Amygdala (tissue), 56 donors: ENCODE measurements around the gene SLC25A28.
"Not testable (repeated sequence)": the region's sequence is repeated elsewhere in the genome, so short reads cannot be mapped to it uniquely, and the experiment has no call there.

ENCODE experiments used
- DNase-seq, 56 donors: peaks; one replicate each; lab custom pipeline; 2025; lab: John Stamatoyannopoulos, UW

SLC25A28 gene

DNA sequence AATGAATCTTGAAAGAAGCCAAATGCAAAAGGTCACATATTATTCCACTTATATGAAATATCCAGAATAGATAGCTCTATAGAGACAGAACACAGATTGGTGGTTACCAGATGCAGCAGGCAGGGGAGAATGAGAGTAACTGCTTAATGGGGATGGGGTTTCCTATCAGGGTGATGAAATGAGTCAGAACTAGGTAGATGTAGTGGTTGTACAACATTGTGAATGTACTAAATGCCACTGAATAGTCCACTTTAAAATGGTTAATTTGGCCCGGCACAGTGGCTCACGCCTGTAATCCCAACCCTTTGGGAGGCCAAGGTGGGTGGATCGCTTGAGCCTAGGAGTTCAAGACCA is 9.4 kb upstream of the SLC25A28 start:
- no peak for DNase-seq

DNA sequence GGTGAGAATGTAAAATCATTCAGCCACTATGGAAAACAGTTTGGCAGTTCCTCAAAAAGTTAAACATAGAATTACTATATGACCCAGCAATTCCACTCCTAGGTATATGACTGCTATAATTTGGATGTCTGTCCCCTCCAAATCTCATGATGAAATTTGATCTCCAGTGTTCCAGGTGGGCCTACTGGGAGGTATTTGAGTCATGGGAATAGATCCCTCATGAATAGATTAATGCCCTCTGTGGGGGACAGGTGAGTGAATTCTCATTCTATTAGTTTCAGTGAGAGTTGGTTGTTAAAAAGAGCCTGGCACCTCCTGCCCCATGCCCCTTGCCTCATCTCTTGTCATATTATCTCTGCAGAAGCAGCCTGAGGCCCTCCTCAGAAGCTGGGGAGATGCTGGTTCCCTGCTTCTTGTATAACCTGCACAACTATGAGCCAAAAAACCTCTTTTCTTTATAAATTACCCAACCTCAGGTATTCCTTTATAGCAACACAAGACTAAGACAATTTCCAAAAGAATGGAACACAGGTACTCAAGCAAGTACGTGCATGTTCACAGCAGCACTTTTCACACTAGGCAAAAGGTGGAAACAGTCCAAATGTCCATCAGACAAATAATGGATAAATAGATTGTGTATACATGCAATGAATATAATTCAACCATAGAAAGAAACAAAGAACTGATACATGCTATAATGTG is 8.8 kb upstream of the SLC25A28 start:
- no peak for DNase-seq

DNA sequence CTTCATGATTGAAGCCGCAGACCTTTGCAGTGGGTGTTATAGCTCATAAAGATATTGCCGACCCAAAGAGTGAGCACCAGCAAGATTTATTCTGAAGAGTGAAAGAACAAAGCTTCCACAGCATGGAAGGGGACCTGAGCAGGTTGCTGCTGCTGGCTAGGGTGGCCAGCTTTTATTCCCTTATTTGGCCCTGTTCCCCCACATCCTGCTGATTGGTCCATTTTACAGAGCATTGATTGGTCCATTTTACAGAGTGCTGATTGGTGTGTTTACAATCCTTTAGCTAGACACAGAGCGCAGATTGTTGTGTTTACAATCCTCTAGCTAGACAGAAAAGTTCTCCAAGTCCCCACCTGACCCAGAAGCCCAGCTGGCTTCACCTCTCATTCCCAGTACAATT is 4.9 kb upstream of the SLC25A28 start:
- not testable (repeated sequence) for DNase-seq

DNA sequence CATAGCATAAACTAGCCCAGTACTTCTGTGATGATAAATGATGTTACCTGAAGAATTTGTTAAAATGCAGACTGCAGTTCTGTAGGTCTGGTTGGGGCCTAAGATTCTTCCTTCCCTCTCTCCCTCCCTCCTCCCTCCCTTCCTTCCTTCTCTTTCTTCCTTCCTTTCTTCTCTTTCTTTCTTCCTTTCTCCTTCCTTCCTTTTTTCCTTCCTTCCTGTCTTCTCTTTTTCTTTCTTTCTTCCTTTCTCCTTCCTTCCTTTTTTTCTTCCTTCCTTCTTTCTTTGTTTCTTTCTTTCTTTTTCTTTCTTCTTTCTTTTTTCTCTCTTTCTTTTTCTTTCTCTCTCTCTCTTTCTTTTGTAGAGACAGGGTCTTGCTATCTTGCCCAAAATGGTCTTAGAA is 3.7 kb upstream of the SLC25A28 start:
- no peak for DNase-seq

DNA sequence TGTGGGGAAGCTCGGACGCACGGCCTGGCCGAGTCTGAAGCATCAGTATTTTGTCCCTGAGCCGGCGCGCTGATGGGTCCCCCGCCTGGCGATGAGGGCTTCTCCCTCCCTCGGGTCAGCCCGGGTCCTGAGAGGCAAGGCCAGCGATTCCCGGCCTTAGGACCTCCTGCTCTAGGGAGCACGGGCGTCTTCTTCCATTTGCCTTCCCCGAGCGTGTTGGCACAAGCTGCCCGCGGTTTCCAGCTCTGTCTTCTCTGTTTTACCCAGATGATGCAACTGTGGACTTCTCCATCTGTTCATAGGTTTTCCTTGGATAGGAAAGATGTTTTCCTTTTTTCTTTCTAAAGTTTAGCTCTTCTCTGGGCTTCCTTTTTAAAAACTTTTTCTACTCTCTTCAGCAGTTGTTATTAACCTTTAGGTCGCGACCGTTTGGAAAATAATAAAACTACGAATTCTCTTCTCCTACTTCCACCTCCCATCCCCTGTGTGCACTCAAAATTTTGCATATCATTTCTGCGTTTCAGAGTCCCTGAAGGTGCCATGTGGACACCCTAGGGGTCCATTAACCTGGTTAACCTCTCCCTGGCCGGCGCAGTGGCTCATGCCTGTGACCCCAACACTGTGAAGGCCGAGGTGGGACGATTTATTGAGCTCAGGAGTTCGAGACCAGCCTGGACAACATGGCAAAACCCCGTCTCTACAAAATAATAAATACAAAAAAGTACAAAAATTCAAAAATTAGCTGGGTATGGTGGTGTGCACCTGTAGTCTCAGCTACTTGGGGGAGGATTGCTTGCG is 1.4 kb upstream of the SLC25A28 start:
- DNase-seq, result peak in 1 of 56 donors; percentile 10

DNA sequence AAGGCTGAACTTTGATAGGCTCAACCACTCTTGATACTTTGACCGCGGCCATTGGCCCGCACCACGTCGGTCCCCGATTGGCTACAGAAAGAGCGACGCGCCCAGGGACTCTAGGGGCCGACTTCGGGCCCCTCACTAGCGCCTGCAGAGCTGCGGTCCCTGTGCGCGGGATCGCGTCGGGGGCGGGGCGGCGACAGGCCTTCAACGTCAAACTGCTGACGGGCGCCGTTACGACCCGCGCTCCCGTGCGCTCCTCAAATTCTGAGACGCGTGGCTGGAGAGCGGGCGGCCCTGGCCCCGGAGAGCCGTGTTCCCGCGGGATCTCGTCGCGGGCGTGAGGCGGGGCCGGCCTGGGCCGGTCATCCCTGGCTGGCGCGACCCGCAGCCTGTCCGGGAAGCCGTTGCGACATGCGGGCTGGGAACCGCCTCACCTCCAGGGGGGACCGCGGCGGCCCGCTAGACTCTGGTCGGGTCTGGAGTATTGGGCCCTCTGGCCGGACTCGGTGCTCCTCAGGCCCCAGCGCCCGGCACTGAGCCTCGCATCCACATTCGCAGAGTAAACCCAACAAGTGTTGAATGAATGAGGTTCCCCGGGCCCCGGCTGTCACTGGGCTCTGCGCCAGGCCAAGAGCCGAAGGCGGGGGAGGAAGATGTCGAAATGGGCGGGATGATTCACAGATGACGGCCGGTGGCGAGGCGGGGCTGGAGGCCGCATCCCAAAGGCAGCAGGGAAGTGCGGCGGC is 643 bp upstream of the SLC25A28 start:
- peak; percentile 64 to 100 (median 89) for DNase-seq

DNA sequence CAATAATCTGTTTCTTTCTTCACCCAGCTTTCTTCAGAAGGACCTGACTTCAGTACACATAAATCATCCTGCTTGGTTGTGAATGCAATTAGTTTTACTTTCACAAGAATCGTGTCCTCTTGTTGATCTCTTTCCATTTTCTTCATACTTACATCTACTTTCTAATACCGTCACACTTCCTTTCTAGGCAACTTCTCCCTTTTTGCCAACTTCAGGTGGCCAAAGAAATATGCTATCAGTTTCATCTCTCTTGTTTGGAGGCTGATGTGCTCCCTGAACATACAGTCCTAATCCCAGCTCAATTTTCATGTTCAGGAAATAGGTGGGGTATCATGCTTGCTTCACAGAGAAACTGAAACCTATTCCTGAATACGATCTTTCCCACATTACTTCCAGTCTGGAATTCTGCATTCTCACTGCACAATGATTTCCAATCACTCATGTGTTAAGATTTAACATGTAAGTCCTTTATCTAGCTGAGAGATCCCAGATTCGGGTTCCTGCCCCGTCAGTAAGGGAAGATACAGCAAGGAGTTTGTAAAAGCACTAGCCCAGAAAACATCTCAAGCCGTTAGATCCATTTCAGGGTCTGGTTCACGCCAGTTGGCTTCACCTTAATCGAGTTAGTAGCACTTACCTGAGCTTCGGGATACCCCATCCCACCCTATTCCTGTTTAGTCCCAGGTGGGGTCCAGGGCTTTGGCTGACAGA is 994 bp downstream of the SLC25A28 start:
- DNase-seq, result no peak

DNA sequence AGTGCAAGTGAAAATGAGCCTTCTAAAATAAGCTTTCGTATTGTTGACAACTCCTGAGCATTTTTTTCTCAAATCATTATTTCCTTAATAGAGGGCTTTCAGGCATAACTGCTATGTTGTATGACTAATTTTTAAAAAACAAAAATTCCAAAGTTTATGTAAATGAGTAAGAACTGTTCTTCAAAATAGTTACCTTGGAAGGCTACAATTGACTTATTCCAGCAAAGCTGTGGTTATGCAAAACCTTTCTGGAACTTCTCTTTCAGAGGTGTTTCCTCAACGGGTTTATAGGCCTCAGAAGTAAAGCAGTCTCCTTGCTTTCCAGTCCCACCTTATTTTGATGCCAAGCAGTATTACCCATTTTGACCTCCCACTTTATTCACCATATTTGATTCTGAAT is 2.5 kb downstream of the SLC25A28 start:
- no peak for DNase-seq

DNA sequence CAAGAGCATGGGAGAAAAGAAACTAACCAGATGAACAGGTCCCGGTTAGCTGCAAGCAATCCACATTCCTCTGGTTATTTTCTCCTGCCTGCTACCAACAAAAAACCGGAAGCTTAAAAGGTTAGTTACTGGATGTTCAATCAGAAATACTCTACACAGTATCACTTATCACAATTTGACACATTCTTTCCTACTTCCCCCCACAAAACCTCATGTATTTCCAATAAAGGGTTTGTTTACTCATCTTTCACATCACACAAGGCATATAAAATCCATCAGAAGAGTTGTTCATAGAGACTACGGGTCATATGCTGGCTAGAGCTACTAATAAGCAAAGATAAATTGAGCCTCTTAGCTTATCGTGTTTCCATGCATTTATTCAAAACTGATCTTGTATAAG is 4.8 kb downstream of the SLC25A28 start:
- DNase-seq, result no peak

DNA sequence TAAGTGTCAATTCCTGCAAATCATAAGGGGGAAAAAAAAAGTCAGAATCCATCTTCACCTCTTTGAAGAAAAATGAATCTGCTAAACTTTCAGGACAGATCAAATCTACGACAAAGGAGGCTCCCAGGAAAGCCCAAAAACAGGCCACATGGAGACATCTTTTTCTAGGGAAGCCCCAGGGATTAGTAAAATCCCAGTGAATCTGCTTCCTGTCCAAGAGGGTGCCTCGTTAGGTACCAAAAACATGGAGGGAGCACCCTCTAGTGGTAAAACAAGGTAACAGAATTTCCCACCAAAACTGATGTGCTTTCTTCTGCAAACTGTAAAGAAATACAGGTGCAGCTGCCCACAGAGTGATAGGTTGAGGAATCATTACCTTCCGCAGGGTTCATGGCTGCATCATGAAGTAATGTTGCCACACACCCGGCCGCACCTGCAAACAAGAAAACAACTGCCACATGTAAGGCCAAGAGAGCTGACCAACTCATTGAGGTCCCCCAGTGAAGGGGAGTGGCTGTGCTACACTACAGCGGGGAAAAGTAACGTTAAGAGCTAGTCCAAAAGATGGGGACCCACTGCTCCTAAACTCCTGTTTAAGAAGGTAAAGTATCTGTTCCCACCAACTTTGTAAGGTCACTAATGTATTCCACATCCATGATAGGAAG is 7.9 kb downstream of the SLC25A28 start:
- peak in 16 of 56 donors; percentile 1 to 57 (median 10) for DNase-seq

DNA sequence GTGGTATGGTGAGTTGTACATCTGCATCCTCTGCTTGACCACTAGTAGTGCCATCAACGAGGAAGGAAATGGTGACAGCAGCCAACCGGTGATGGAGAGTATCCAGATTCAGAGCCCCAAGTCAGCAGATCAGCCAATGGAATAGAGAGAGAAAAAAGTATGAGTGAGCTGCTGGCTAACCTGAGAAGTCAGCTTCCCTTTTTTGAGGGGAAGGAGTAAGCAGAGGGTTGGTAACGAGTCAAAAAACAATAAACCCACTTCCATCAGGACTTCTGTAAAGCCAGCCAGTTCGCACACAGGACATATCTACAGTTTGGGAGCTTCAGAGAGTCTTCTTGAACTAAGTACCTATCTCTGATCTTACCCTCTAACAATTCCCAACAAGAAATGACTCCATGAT is 8.9 kb downstream of the SLC25A28 start:
- no peak for DNase-seq

DNA sequence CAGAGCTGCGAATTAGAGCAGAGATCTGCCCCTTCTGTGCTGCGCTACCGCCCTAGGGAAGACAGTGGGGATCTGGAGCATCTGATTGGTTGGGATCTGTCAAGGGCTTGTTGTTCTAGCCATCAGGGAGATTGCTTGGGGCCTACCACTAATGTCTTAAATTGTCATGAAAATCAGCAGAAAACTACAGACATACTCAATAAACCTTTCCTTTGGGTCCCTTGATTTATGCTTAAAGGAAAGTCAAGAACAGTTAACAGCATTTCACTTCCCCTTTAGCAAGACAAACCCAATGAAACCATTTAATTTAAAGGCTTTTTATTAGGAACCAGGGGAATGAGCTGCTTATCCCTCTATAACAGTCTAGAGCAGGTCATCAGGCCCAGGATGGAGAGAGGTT is 10.0 kb downstream of the SLC25A28 start:
- no peak for DNase-seq

DNA sequence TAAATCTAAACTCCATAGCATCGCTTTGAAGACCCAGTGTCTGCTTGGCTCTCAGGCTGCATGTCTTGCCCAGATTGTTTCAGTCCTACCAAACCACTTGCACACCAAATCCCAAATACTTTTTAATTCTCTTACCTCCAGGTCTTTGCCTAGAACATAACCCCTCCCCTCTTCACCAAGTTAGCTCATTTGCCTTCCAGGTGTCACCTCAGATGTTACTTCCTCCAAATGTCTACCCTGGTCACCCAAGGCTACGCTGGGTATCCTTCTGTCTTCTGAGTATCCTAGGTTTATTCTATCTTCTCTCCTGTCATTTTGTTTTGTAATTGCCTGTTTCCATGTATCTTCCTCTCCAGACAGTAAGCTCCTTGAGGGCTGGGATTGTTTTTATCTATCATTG is 11.1 kb downstream of the SLC25A28 start:
- no peak for DNase-seq

DNA sequence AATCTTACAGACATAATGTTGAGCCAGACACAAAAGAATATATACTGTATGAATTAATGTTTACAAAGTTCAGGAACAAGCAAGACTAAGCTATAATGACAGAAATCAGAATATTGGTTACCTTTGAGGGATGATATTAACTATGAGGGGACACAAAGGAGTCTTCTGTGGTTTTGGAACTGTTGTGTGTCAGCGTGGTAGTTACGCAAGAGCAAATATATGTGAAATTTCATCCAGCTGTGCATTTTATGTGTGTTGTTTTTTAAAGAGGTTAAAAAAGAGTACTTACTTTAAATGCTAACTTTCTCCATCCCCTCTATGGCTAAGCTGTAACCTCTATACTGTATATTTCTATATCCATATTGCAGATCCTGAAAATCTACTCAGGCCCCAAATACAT is 14.9 kb downstream of the SLC25A28 start:
- DNase-seq, result no peak

DNA sequence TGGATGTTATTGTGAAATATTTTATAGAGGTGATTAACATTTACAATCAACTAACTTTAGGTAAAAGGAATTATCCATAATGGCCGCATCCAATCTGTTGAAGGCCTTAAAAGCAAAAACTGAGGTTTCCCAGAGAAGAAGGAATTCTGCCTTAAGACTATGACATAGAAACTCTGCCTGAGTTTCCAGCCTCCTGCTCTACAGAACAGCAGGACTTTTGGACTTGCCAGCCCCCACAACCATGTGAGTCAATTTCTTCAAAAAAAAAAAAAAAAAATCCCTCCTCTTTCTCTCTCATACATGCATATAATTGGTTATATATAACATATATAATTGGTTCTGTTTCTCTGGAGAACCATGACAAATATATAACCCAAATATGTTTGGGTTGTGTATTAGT is 15.4 kb downstream of the SLC25A28 start:
- no peak for DNase-seq

DNA sequence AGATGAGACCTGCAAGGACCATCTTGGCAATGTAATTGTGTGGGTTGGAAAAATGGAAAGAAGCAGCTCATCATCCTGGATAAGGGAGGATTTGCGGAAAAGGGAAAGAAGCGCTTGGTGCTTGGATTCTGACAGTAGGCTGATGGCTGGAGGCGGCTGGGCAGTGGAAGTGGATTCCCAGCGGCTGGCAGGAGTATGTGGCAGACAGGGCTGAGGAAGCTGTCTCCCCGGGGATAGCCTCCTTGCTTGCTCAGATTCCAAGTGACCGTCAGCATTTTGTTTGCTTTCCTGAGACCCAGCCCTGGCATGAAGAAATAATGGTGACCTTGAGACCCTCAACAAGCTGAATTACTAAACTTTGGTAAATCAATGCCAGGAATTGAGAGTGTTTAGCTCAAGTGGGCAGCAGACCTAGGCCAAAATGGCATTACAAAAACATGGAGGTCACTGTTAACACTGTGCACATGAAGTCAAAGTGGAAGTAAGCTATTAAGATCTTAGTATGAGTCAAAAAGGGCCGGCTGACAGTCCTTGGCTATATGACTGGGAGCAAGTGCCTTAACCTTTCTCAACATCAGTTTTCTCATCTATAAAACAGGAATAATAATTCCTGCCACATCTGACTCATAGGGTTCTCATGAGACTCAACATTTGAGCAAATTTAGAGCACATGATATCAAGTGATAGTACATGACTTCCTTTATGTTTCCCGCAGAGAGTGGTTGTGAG is 21.3 kb downstream of the SLC25A28 start:
- DNase-seq, result no peak

DNA sequence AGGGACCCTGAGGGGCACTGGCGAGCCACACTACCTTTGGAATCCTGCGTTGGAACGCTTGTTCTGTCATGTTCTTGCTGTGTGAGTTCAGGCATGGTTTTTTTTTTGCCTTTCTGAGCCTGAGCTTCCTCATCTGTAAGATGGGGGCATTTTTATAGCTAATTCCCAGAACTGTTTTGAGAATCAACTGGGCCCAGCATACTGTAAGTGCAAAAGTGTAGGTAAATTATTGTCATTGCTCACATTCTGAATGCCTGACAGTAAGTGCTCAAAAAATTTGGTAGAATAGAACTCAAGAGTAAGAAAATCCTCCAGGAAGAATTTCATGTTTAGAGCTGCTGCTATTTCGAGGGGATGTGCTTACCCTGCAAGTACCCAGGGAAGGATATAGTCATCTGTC is 22.2 kb downstream of the SLC25A28 start:
- DNase-seq, result no peak

DNA sequence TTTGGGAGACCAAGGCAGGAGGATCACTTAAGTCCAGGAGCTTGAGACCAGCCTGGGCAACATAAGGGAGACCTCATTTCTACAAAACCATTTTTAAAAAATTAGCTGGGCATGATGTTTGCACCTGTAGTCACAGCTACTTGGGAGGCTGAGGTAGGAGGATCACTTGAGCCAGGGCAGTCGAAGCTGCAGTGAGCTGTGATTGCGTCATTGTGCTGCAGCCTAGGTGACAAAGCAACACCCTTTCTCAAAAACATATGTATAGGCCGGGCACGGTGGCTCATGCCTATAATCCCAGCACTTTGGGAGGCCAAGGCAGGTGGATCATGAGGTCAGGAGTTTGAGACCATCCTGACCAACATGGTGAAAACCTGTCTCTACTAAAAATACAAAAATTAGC is 23.5 kb downstream of the SLC25A28 start:
- not testable (repeated sequence) for DNase-seq

DNA sequence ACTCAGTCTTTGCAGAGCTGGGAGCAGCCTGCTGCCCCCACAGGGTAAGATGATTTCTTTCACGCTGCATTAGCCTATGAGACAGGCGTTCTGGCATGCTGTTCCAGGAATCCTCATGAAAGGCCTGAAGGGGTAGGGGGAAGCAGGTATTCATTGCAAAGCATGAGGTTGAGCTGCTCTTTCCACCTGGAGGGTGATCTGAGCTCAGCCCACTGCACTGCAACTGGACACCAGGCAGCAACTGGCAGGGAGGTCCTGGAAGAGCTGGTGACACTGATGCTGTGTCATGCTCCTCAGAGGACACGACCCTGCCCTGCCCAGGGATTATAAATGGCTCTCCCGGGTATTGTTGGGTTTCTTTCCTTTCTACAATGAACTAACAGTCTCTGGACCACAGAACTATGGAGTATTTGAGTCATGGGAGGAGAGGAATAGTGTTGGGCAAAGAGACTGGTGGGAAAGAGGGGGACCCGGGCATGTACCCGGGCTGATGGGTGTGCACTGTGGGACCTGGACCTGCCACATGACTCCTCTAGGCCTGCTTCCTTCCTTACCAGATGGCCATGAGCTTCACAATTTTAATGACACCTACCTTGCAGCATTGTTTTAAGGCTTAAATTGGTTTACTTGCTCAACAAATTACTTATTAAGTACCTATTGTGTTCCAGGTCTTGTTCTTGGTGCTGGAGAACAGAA is 24.3 kb downstream of the SLC25A28 start:
- DNase-seq, result no peak
